Neuronal stem cell (in vitro differentiated cells): Measurements from ENCODE around the gene BID.
A peak's percentile ranks its signal among the peaks of the same experiment; 100 is the strongest.
"Not testable (repeated sequence)": the region's sequence is repeated elsewhere in the genome, so short reads cannot be mapped to it uniquely, and the experiment has no call there.

Experiments used
- DNase-seq: peaks from one replicate; pipeline ENCODE4 v3.0.0-alpha.2; 2013; ENCODE audit warnings: low spot score
- H2AFZ ChIP-seq: one replicate; pipeline ENCODE4 v1.6.1; 2013; ENCODE audit warnings: mild to moderate bottlenecking, low read length, inconsistent platforms
- H2AK5ac ChIP-seq: 2 replicates; pipeline ENCODE4 v1.6.1; 2013; ENCODE audit warnings: low read depth, mild to moderate bottlenecking, inconsistent platforms, low read length, moderate library complexity, mixed read lengths
- H2BK120ac ChIP-seq: 2 replicates; pipeline ENCODE4 v1.6.1; 2013; ENCODE audit warnings: low read depth, mild to moderate bottlenecking, inconsistent platforms, low read length, moderate library complexity, mixed read lengths
- H2BK12ac ChIP-seq: one replicate; pipeline ENCODE4 v1.6.1; 2013; ENCODE audit warnings: low read length, inconsistent platforms
- H2BK15ac ChIP-seq: 2 replicates; pipeline ENCODE4 v1.6.1; 2013; ENCODE audit warnings: mild to moderate bottlenecking, low read length, inconsistent platforms, mixed read lengths
- H2BK5ac ChIP-seq: one replicate; pipeline ENCODE4 v1.6.1; 2013; ENCODE audit warnings: inconsistent platforms, mild to moderate bottlenecking, low read length, moderate library complexity
- H3K14ac ChIP-seq: one replicate; pipeline ENCODE4 v1.6.1; 2013; ENCODE audit warnings: low read length, inconsistent platforms
- H3K18ac ChIP-seq: 2 replicates; pipeline ENCODE4 v1.6.1; 2013; ENCODE audit warnings: low read length, inconsistent platforms
- H3K23ac ChIP-seq: 2 replicates; pipeline ENCODE4 v1.6.1; 2013; ENCODE audit warnings: low read depth, mild to moderate bottlenecking, mixed read lengths, low read length, inconsistent platforms; ENCODE audit not compliant: poor library complexity
- H3K27ac ChIP-seq: replicated peaks from 3 replicates; pipeline ENCODE4 v1.5.1; 2013; ENCODE audit warnings: low read length, inconsistent platforms
- H3K27me3 ChIP-seq, 3 experiments: 2 replicates each; pipeline ENCODE4 v1.6.1; 2013; ENCODE audit warnings: low read length in 3 of 3, mild to moderate bottlenecking in 2 of 3, inconsistent platforms in 1 of 3, low read depth in 1 of 3, mixed read lengths in 1 of 3, moderate library complexity in 1 of 3; ENCODE audit not compliant: control insufficient read depth in 3 of 3, insufficient read depth in 3 of 3
- H3K36me3 ChIP-seq, 2 donors: replicated peaks in 1 of 2; 2 replicates each; pipeline ENCODE4 v1.6.1; 2013; ENCODE audit warnings: low read length in 2 of 2; ENCODE audit not compliant: control insufficient read depth in 2 of 2, insufficient read depth in 2 of 2
- H3K4ac ChIP-seq: 2 replicates; pipeline ENCODE4 v1.6.1; 2013; ENCODE audit warnings: inconsistent platforms, mild to moderate bottlenecking, low read length, moderate library complexity
- H3K4me1 ChIP-seq, 2 donors: 1 replicate in 1 of 2; 2 replicates in 1 of 2; pipeline ENCODE4 v1.6.1; 2013; ENCODE audit warnings: low read length in 2 of 2, low read depth in 1 of 2; ENCODE audit not compliant: control insufficient read depth in 2 of 2, insufficient read depth in 1 of 2
- H3K4me2 ChIP-seq: one replicate; pipeline ENCODE4 v1.6.1; 2013; ENCODE audit warnings: mild to moderate bottlenecking, low read length, inconsistent platforms; ENCODE audit not compliant: insufficient read depth, poor library complexity, severe bottlenecking
- H3K4me3 ChIP-seq, 2 donors: 2 replicates each; pipeline ENCODE4 v1.5.1; 2013; ENCODE audit warnings: low read length in 2 of 2, mild to moderate bottlenecking in 2 of 2, inconsistent platforms in 1 of 2, moderate library complexity in 1 of 2
- H3K79me1 ChIP-seq: one replicate; pipeline ENCODE4 v1.6.1; 2013; ENCODE audit warnings: low read depth, mild to moderate bottlenecking, inconsistent platforms, low read length, moderate library complexity
- H3K9ac ChIP-seq: one replicate; pipeline ENCODE4 v1.6.1; 2013; ENCODE audit warnings: mild to moderate bottlenecking, low read depth, low read length, inconsistent platforms; ENCODE audit not compliant: poor library complexity
- H3K9me3 ChIP-seq, 2 donors: replicated peaks in 1 of 2; 2 replicates each; pipeline versions ENCODE3 to v1.6.1; 2013; ENCODE audit warnings: low read length in 2 of 2, mild to moderate bottlenecking in 2 of 2, inconsistent platforms in 1 of 2, low read depth in 1 of 2, mixed read lengths in 1 of 2, moderate library complexity in 1 of 2; ENCODE audit not compliant: control insufficient read depth in 2 of 2, insufficient read depth in 1 of 2
- H4K8ac ChIP-seq: one replicate; pipeline ENCODE4 v1.6.1; 2013; ENCODE audit warnings: low read depth, mild to moderate bottlenecking, inconsistent platforms, low read length, moderate library complexity
- H4K91ac ChIP-seq: one replicate; pipeline ENCODE4 v1.6.1; 2013; ENCODE audit warnings: low read length, low read depth, mild to moderate bottlenecking, inconsistent platforms; ENCODE audit not compliant: poor library complexity
- WGBS, 2 donors: extraction: QIAGEN DNeasy Blood & Tissue Kit; methylation state at CpG; one replicate each; pipeline ENCODE4 v1.1.7; 2013; ENCODE audit warnings: missing lambda C conversion rate in 2 of 2, mixed read lengths in 1 of 2; ENCODE audit not compliant: insufficient read length in 2 of 2, insufficient replicate concordance in 1 of 2; ENCODE audit errors: extremely low coverage in 2 of 2; 5-methylcytosine and 5-hydroxymethylcytosine counted together

Gene BID

DNA sequence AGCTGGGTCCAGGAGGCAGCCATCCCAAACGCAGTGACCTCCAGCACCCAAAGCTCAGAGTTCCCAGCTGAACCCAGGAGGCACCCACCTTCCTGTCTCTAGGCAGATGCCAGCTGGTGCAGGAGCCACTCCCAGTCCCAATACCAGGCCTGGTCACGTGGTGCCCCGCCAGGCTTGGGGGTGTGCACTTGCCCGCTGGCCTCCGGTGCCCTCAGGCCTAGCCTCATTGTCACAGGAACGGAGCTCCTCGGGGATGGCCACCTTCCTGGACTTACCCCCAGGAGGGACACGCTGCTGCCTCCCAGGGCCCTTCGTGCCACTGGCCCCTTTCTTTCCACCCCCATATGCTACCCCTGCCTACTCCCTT lies 4.6 kb downstream of the BID start:
- H3K18ac ChIP-seq, result no peak overlapping the region
- H3K79me1 ChIP-seq, result peaks cover 12% of the 10 kb centered on the region
- DNase-seq, result no peak
- peak overlapping the region; percentile 31 for H3K14ac ChIP-seq
- no peak overlapping the region for H3K4me3 ChIP-seq
- H2BK12ac ChIP-seq, result no peak overlapping the region
- H2BK15ac ChIP-seq, result no peak overlapping the region
- no peaks in the 10 kb centered on the region for H3K9me3 ChIP-seq
- no CpG with 5 or more reads among the region's 9 CpGs for WGBS, 2 donors
- no peak overlapping the region for H4K8ac ChIP-seq
- H2BK120ac ChIP-seq, result no peak overlapping the region
- no peak overlapping the region for H3K4ac ChIP-seq
- H3K23ac ChIP-seq, result peak overlapping the region; percentile 10
- no peaks in the 10 kb centered on the region for H3K36me3 ChIP-seq
- H2AFZ ChIP-seq, result no peak overlapping the region
- no peaks in the 10 kb centered on the region for H3K27me3 ChIP-seq
- H2BK5ac ChIP-seq, result peak overlapping the region; percentile 53
- H2AK5ac ChIP-seq, result peak overlapping the region; percentile 46
- no peak overlapping the region for H3K27ac ChIP-seq
- no peak overlapping the region for H4K91ac ChIP-seq
- no peak overlapping the region for H3K4me2 ChIP-seq
- H3K9ac ChIP-seq, result no peak overlapping the region
- peaks cover 11 to 15% of the 10 kb centered on the region in 2 donors for H3K4me1 ChIP-seq

DNA sequence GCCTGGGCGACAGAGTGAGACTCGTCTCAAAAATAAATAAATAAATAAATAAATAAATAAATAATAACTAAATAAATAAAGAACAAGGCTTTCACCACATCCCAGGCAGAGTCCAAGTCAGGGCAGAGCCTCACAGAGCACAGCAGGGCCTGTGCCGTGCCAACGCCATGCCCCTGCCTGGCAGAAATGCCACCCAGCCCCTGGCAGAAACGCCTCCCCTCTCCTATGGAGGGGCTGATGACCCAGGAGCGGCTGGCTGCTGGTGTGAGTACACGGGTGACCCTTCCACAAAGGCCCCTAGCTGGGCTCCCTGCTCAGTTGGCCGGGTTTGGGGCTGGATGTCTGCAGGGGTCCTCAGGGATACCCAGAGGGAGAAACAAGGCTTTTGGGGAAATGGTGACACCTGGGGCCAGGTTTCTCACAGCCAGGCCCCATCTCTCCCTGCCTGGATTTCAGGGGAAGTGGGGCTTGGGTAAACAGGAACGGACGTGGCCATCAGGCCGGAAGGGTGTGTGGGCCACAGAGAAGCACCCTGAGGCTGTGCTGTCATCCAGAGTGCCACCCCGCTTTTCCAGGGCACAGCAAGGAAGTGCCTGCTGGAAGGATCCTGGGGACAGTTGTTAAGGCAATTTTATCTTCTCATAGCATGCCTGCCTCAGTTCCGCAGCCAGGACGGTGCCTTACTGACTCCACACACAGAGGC lies 5.1 kb downstream of the BID start:
- Histone ChIP-seq H3K36me3 (no peaks in the 10 kb centered on the region), H2AK5ac (no peak overlapping the region), H2BK5ac (no peak overlapping the region), H3K4me2 (no peak overlapping the region), H3K4me1 (peaks cover 10 to 13% of the 10 kb centered on the region in 2 donors), H4K91ac (no peak overlapping the region), H3K27me3 (no peaks in the 10 kb centered on the region), H2AFZ (no peak overlapping the region), H2BK15ac (no peak overlapping the region), H3K18ac (peak overlapping the region; percentile 48), H3K23ac (peak overlapping the region; percentile 10), H3K4ac (no peak overlapping the region), H2BK12ac (no peak overlapping the region), H3K27ac (no peak overlapping the region), H3K9me3 (no peaks in the 10 kb centered on the region), H4K8ac (no peak overlapping the region), H3K79me1 (peaks cover 12% of the 10 kb centered on the region), H3K4me3 (no peak overlapping the region), H3K14ac (peak overlapping the region; percentile 31), H3K9ac (no peak overlapping the region), H2BK120ac (no peak overlapping the region)
- WGBS, 2 donors, result no CpG with 5 or more reads among the region's 14 CpGs
- DNase-seq, result no peak

DNA sequence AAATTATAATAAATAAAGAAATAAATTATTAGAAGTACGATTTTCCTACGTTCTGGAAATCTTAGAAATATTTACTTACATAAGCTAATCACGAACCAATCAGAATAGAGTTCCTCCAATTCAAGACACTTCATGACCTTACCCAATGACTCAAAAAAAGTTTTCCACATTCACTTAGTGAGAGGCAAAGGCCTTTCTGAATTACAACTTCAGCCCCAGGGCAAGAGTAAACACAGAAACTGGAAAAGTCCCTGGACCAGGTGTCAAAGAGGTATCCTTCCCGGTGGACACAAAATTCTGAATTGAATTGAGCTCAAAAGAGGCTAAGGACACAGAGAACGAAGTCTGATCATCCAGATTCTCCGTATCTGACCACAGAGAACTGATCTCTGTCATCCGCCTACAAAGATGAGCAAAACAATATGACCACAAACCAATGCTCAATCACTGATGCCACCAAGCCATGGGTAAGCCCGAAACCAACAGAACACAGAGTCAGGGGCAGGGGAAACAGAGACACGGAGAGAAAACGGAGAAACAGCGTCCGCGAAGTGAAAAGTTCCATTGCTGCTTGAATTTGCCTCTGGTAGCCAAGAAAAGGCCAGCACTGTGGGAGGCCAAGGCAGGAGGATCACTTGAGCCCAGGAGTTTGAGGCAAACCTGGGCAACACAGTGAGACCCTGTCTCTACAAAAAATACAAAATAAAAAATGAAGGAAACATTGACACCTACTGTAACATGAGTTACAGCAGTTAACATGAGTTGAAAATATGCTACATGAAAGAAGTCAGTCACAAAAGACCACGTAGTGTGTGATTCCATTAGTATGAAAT lies 6.8 kb downstream of the BID start:
- Histone ChIP-seq H3K4me2 (no peak overlapping the region), H3K9me3 (no peaks in the 10 kb centered on the region), H3K36me3 (no peaks in the 10 kb centered on the region), H3K18ac (no peak overlapping the region), H4K91ac (no peak overlapping the region), H2AFZ (no peak overlapping the region), H3K27ac (no peak overlapping the region), H3K4ac (no peak overlapping the region), H3K14ac (no peak overlapping the region), H2BK5ac (no peak overlapping the region), H3K4me3 (no peak overlapping the region), H3K9ac (no peak overlapping the region), H2AK5ac (no peak overlapping the region), H3K79me1 (peaks cover 8% of the 10 kb centered on the region), H4K8ac (no peak overlapping the region), H2BK120ac (no peak overlapping the region), H3K23ac (no peak overlapping the region), H3K4me1 (peaks cover under 1 to 2% of the 10 kb centered on the region in 2 donors), H3K27me3 (no peaks in the 10 kb centered on the region), H2BK15ac (no peak overlapping the region), H2BK12ac (no peak overlapping the region)
- DNase-seq, result no peak
- WGBS, 2 donors, result no CpG with 5 or more reads among the region's 14 CpGs

DNA sequence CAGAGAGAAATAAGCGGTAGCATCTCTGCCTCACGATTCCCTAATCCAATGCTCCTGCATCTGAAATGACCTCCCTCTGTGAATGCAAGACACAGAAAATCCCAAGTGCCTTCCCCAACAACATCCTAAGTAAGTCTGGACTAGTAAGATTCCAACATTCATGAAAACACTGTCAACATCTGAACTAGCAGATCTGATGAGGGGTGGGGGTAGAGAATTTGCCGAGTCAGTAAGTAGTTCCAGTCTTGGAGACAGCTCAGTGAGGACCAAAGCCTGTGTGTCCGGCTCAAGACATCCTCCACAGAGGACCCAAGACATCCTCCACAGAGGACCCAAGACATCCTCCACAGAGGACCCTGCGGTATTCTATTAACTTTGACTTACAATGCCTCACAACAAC lies 9.4 kb downstream of the BID start:
- H3K36me3 ChIP-seq, H2BK15ac ChIP-seq, H3K4me2 ChIP-seq, H3K79me1 ChIP-seq, DNase-seq, H3K27ac ChIP-seq, H2AFZ ChIP-seq, H2BK5ac ChIP-seq, H3K4me3 ChIP-seq, H3K4me1 ChIP-seq, H4K91ac ChIP-seq, H2BK120ac ChIP-seq, H3K23ac ChIP-seq, H2BK12ac ChIP-seq, H3K18ac ChIP-seq, H3K4ac ChIP-seq, H3K9me3 ChIP-seq, H3K14ac ChIP-seq, H4K8ac ChIP-seq, H3K9ac ChIP-seq, H2AK5ac ChIP-seq, H3K27me3 ChIP-seq: not testable (repeated sequence)
- WGBS, 2 donors, result no CpG with 5 or more reads among the region's 5 CpGs
